SU-DHL-6 (cell line): ENCODE data around the gene CNTN5.

Experiments used
- EZH2phosphoT487 ChIP-seq: fragments of 200-600 bp; sonication (generic), shearing (Covaris generic); conservative IDR thresholded peaks from 2 replicates; pipeline ENCODE4 v1.6.1; 2018; ENCODE audit warnings: mild to moderate bottlenecking, antibody characterized with exemption, low read length, moderate library complexity, mixed read lengths
- TF ChIP-seq, protein P1 (sequence below): fragments of 200-600 bp; sonication (generic); IDR thresholded peaks from one replicate; pipeline ENCODE4 v1.5.1; 2017; ENCODE audit warnings: antibody characterized with exemption, mild to moderate bottlenecking, low read length, moderate library complexity; ENCODE audit not compliant: insufficient read depth, poor library complexity, severe bottlenecking

DNA sequence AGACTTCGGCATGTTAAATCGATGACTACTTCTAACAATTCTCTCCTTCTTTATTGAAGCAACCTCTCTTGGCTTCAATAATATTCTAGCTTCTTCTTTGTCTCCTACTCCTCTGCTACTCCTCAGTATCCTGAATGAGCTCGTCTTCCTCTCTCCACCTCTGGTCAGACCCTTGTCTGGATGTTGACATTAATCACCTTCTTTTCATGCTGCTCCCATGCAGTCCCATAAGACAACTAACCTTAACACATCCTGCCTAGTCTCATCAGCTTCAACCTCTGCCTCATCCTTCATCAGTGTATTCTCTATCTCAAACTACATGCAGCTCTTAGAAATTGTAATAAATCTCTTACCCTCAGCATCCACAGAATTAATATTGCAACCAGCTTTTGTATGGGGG lies 695.6 kb downstream of the CNTN5 start:
- TF ChIP-seq, protein P1, sequence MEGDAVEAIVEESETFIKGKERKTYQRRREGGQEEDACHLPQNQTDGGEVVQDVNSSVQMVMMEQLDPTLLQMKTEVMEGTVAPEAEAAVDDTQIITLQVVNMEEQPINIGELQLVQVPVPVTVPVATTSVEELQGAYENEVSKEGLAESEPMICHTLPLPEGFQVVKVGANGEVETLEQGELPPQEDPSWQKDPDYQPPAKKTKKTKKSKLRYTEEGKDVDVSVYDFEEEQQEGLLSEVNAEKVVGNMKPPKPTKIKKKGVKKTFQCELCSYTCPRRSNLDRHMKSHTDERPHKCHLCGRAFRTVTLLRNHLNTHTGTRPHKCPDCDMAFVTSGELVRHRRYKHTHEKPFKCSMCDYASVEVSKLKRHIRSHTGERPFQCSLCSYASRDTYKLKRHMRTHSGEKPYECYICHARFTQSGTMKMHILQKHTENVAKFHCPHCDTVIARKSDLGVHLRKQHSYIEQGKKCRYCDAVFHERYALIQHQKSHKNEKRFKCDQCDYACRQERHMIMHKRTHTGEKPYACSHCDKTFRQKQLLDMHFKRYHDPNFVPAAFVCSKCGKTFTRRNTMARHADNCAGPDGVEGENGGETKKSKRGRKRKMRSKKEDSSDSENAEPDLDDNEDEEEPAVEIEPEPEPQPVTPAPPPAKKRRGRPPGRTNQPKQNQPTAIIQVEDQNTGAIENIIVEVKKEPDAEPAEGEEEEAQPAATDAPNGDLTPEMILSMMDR, result no peak
- TF ChIP-seq EZH2phosphoT487, result no peak
